GM12865 (cell line): ENCODE data around the gene GCNT4.

Experiments
- DNase-seq: peaks from one replicate; pipeline ENCODE4 v3.0.0; 2010; ENCODE audit warnings: low read depth
- H3K4me3 ChIP-seq: 2 replicates; pipeline ENCODE4 v1.5.1; 2011; ENCODE audit warnings: mild to moderate bottlenecking, low read depth, low read length, control low read depth
- CTCF ChIP-seq: IDR thresholded peaks from 2 replicates; pipeline ENCODE4 v1.5.1; 2011; ENCODE audit warnings: low read length, control low read depth, low read depth, inconsistent platforms; ENCODE audit not compliant: insufficient read depth; ENCODE audit errors: missing control alignments

GCNT4 gene

GRCh38 chr5:75005561-75005960, 46.8 kb downstream of the GCNT4 start:
- no peak overlapping the region for H3K4me3 ChIP-seq
- no peak for DNase-seq
- no peak for TF ChIP-seq CTCF
